ENCODE measurements around the gene HOXA13. TPM values are rescaled to one million over a fixed set of nuclear protein-coding genes. Genes with fewer than 3 reads are reported as not detected.

HOXA13 gene
- total RNA-seq, 1 experiment from 2014 or later, result not detected

DNA sequence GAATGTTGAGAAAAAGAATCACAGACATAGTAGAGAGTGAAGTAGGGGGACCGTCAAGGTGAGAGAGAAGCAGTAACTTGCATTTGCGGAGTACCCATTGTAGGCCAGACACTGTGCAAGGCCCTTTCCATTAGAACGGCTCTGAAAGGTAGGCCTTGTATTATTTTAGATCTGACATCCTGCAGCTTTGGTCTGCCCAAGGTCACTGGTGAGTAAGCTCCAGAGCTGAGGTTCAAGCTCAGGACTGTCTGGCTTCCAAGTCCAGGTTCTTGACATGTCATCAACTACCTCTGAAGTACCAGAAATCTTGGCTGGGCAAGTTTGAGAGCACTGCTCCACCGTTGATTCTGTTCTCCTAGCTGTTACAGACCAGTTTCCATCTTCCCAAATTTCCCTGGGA lies 29.6 kb upstream of the HOXA13 start:
- Histone ChIP-seq H3K23ac (ENCODE audit: insufficient read length, low read depth, low read length) (no peak overlapping the region), H3K9ac (ENCODE audit: extremely low read depth, insufficient read length, low read length) (no peak overlapping the region), H3K79me2 (ENCODE audit: insufficient read depth, low read length) (no peaks in the 10 kb centered on the region), H4K91ac (ENCODE audit: insufficient read length, low read depth, low read length) (no peak overlapping the region), H3K27ac (ENCODE audit: insufficient read length, low read depth, low read length) (no peak overlapping the region), H2BK12ac (ENCODE audit: insufficient read length, low read depth, low read length) (no peak overlapping the region), H2BK15ac (ENCODE audit: low read depth, low read length) (no peak overlapping the region), H4K20me1 (ENCODE audit: control insufficient read depth, insufficient read depth, insufficient read length) (no peaks in the 10 kb centered on the region), H4K5ac (ENCODE audit: insufficient read length, low read depth, low read length) (no peak overlapping the region), H3K4me1 (ENCODE audit: insufficient read depth, low read length) (no peaks in the 10 kb centered on the region; the same call in 1 of the 2 replicates), H3K79me1 (ENCODE audit: insufficient read depth, low read depth, low read length, poor library complexity, severe bottlenecking) (no peaks in the 10 kb centered on the region), H3K14ac (ENCODE audit: insufficient read depth, low read length) (no peak overlapping the region), H2AFZ (ENCODE audit: low read length) (no peak overlapping the region), H3K9me3 (ENCODE audit: control insufficient read depth, low read depth, low read length) (no peaks in the 10 kb centered on the region), H2BK120ac (ENCODE audit: low read depth, low read length, poor library complexity, severe bottlenecking) (no peak overlapping the region), H3K4ac (ENCODE audit: low read depth, low read length) (no peak overlapping the region), H3K56ac (ENCODE audit: insufficient read length, low read depth, low read length) (no peak overlapping the region), H3K27me3 (ENCODE audit: insufficient read depth, low read length) (peaks cover 52% of the 10 kb centered on the region), H3K23me2 (ENCODE audit: insufficient read length, low read depth, low read length, poor library complexity, severe bottlenecking) (peaks cover 3% of the 10 kb centered on the region), H4K8ac (replicated peaks; ENCODE audit: insufficient read length, low read depth, low read length) (no peak overlapping the region), H3T11ph (ENCODE audit: low read length) (no peak overlapping the region), H3K18ac (ENCODE audit: insufficient read length, low read depth, low read length) (no peak overlapping the region), H2BK5ac (ENCODE audit: insufficient read length, low read length) (no peak overlapping the region), H3K4me2 (ENCODE audit: insufficient read depth, insufficient read length, low read length) (no peak overlapping the region), H2BK20ac (ENCODE audit: low read depth, low read length, poor library complexity, severe bottlenecking) (no peak overlapping the region), H2AK5ac (ENCODE audit: insufficient read length, low read length) (no peak overlapping the region)
- Mint-ChIP-seq H3K27me3 (ENCODE audit: low read depth) (peaks cover 98% of the 10 kb centered on the region), H3K4me1 (peaks cover 2 to 4% of the 10 kb centered on the region in 2 experiments), H3K9me3 (no peaks in the 10 kb centered on the region), H3K36me3 (ENCODE audit: insufficient read depth in 1 of 3, low read depth in 3 of 3) (peaks cover 0 to 2% (median 0%) of the 10 kb centered on the region in 3 experiments; a peak in 2 of 7 replicates), H3K27ac (no peak overlapping the region), H3K4me3 (no peak overlapping the region)
- TF ChIP-seq CTCF (conservative IDR thresholded peaks at IDR 0.05), result no peak
- DNase-seq, result no peak
- WGBS (ENCODE audit: extremely low coverage, insufficient read length, low lambda C conversion rate), result no CpG with 5 or more reads among the region's 4 CpGs

Measured in H9 (cell line).